Measurements from ENCODE around the gene CEP76.
"Not testable (repeated sequence)": the region's sequence is repeated elsewhere in the genome, so short reads cannot be mapped to it uniquely, and the experiment has no call there.

The CEP76 gene

GRCh38 chr18:12643756-12644155, 58.8 kb downstream of the CEP76 start:
- DNase-seq; H3K27me3 ChIP-seq (ENCODE audit: control insufficient read depth in 1 of 2, insufficient read depth in 1 of 2, low read length in 2 of 2); H3K36me3 ChIP-seq (ENCODE audit: control insufficient read depth in 1 of 2, insufficient read depth in 2 of 2, low read depth in 1 of 2, low read length in 2 of 2); H2AFZ ChIP-seq (ENCODE audit: low read depth, low read length); H2AK5ac ChIP-seq (ENCODE audit: low read length, severe bottlenecking); H2BK12ac ChIP-seq (ENCODE audit: low read length in 2 of 2); H3K4ac ChIP-seq (ENCODE audit: low read depth in 1 of 2, low read length in 2 of 2); H2BK15ac ChIP-seq (ENCODE audit: low read depth, poor library complexity, severe bottlenecking); H4K91ac ChIP-seq (ENCODE audit: low read length); H2BK120ac ChIP-seq (ENCODE audit: low read depth, low read length); H4K8ac ChIP-seq (ENCODE audit: low read length); H3K4me1 ChIP-seq (ENCODE audit: control insufficient read depth, insufficient read depth, low read depth, low read length); H3K23ac ChIP-seq (ENCODE audit: low read length in 2 of 2); H3K14ac ChIP-seq (ENCODE audit: low read length in 2 of 2); H3K4me3 ChIP-seq (ENCODE audit: insufficient read depth in 1 of 2, low read depth in 1 of 2, low read length in 2 of 2); H2BK5ac ChIP-seq (ENCODE audit: low read depth, low read length, poor library complexity, severe bottlenecking); H3K18ac ChIP-seq (ENCODE audit: low read depth in 1 of 2, low read length in 2 of 2); H3K4me2 ChIP-seq (ENCODE audit: low read length, poor library complexity, severe bottlenecking); H3K9me3 ChIP-seq (ENCODE audit: control insufficient read depth, low read length); H3K79me1 ChIP-seq (replicated peaks; ENCODE audit: low read length, poor library complexity, severe bottlenecking); H3K9ac ChIP-seq (ENCODE audit: low read length); H3K27ac ChIP-seq (ENCODE audit: low read length, poor library complexity, severe bottlenecking): not testable (repeated sequence)
- 100% methylated on average over 2 of the region's 5 CpGs for WGBS

- Histone ChIP-seq H3K36me3 (ENCODE audit: control insufficient read depth in 1 of 2, insufficient read depth in 2 of 2, low read depth in 1 of 2, low read length in 2 of 2) (peaks cover 0 to under 1% of the 10 kb centered on the region in 2 experiments), H3K4ac (ENCODE audit: low read depth in 1 of 2, low read length in 2 of 2) (peak overlapping the region in 1 of 2 experiments; percentile 81), H2BK12ac (ENCODE audit: low read length in 2 of 2) (peak overlapping the region; percentile 40 to 77), H2BK120ac (ENCODE audit: low read depth, low read length) (peak overlapping the region; percentile 85), H3K27me3 (ENCODE audit: control insufficient read depth in 1 of 2, insufficient read depth in 1 of 2, low read length in 2 of 2) (no peaks in the 10 kb centered on the region), H3K4me2 (ENCODE audit: low read length, poor library complexity, severe bottlenecking) (peak overlapping the region; percentile 66), H3K4me1 (ENCODE audit: control insufficient read depth, insufficient read depth, low read depth, low read length) (peaks cover 5% of the 10 kb centered on the region), H3K4me3 (ENCODE audit: insufficient read depth in 1 of 2, low read depth in 1 of 2, low read length in 2 of 2) (no peak overlapping the region), H3K9me3 (ENCODE audit: control insufficient read depth, low read length) (no peaks in the 10 kb centered on the region), H4K8ac (ENCODE audit: low read length) (peak overlapping the region; percentile 85), H3K27ac (ENCODE audit: low read length, poor library complexity, severe bottlenecking) (peak overlapping the region; percentile 55), H3K23ac (ENCODE audit: low read length in 2 of 2) (no peak overlapping the region), H2AK5ac (ENCODE audit: low read length, severe bottlenecking) (no peak overlapping the region), H2BK5ac (ENCODE audit: low read depth, low read length, poor library complexity, severe bottlenecking) (no peak overlapping the region), H3K18ac (ENCODE audit: low read depth in 1 of 2, low read length in 2 of 2) (peak overlapping the region; percentile 52 to 96), H3K14ac (ENCODE audit: low read length in 2 of 2) (no peak overlapping the region), H2BK15ac (ENCODE audit: low read depth, poor library complexity, severe bottlenecking) (no peak overlapping the region), H3K9ac (ENCODE audit: low read length) (no peak overlapping the region), H2AFZ (ENCODE audit: low read depth, low read length) (no peak overlapping the region), H4K91ac (ENCODE audit: low read length) (peak overlapping the region; percentile 68), H3K79me1 (replicated peaks; ENCODE audit: low read length, poor library complexity, severe bottlenecking) (peaks cover 11% of the 10 kb centered on the region)
- WGBS, result 15% methylated on average over 3 of the region's 6 CpGs
- no peak for DNase-seq
These were observed 61.7 kb downstream of the CEP76 start for GRCh38 chr18:12640881-12641200.

- Histone ChIP-seq H3K27me3 (ENCODE audit: control insufficient read depth in 1 of 2, insufficient read depth in 1 of 2, low read length in 2 of 2) (no peaks in the 10 kb centered on the region), H3K9me3 (ENCODE audit: control insufficient read depth, low read length) (no peaks in the 10 kb centered on the region), H3K9ac (ENCODE audit: low read length) (no peak overlapping the region), H2BK5ac (ENCODE audit: low read depth, low read length, poor library complexity, severe bottlenecking) (no peak overlapping the region), H3K4ac (ENCODE audit: low read depth in 1 of 2, low read length in 2 of 2) (peak overlapping the region in 1 of 2 experiments; percentile 81), H3K36me3 (ENCODE audit: control insufficient read depth in 1 of 2, insufficient read depth in 2 of 2, low read depth in 1 of 2, low read length in 2 of 2) (no peaks in the 10 kb centered on the region), H2BK120ac (ENCODE audit: low read depth, low read length) (peak overlapping the region; percentile 85), H3K4me3 (ENCODE audit: insufficient read depth in 1 of 2, low read depth in 1 of 2, low read length in 2 of 2) (no peak overlapping the region), H2AK5ac (ENCODE audit: low read length, severe bottlenecking) (no peak overlapping the region), H2BK12ac (ENCODE audit: low read length in 2 of 2) (peak overlapping the region in 1 of 2 experiments; percentile 77), H2BK15ac (ENCODE audit: low read depth, poor library complexity, severe bottlenecking) (no peak overlapping the region), H4K8ac (ENCODE audit: low read length) (peak overlapping the region; percentile 85), H3K14ac (ENCODE audit: low read length in 2 of 2) (no peak overlapping the region), H3K27ac (ENCODE audit: low read length, poor library complexity, severe bottlenecking) (peak overlapping the region; percentile 59), H3K4me1 (ENCODE audit: control insufficient read depth, insufficient read depth, low read depth, low read length) (peaks cover 5% of the 10 kb centered on the region), H2AFZ (ENCODE audit: low read depth, low read length) (no peak overlapping the region), H3K79me1 (replicated peaks; ENCODE audit: low read length, poor library complexity, severe bottlenecking) (peaks cover 10% of the 10 kb centered on the region), H3K23ac (ENCODE audit: low read length in 2 of 2) (no peak overlapping the region), H3K18ac (ENCODE audit: low read depth in 1 of 2, low read length in 2 of 2) (peak overlapping the region; percentile 52 to 96), H4K91ac (ENCODE audit: low read length) (peak overlapping the region; percentile 68), H3K4me2 (ENCODE audit: low read length, poor library complexity, severe bottlenecking) (peak overlapping the region; percentile 66)
- 8% methylated on average over 5 of the region's 5 CpGs for WGBS
- peak; percentile 92 for DNase-seq
These were observed 62.3 kb downstream of the CEP76 start for GRCh38 chr18:12639990-12640880.

- DNase-seq, result no peak
- no peaks in the 10 kb centered on the region for H3K9me3 ChIP-seq (ENCODE audit: control insufficient read depth, low read length)
- H2AFZ ChIP-seq (ENCODE audit: low read depth, low read length), result no peak overlapping the region
- no peak overlapping the region for H3K4ac ChIP-seq (ENCODE audit: low read depth in 1 of 2, low read length in 2 of 2)
- peaks cover 9% of the 10 kb centered on the region for H3K79me1 ChIP-seq (replicated peaks; ENCODE audit: low read length, poor library complexity, severe bottlenecking)
- no peak overlapping the region for H3K4me2 ChIP-seq (ENCODE audit: low read length, poor library complexity, severe bottlenecking)
- no peak overlapping the region for H2AK5ac ChIP-seq (ENCODE audit: low read length, severe bottlenecking)
- no peaks in the 10 kb centered on the region for H3K27me3 ChIP-seq (ENCODE audit: control insufficient read depth in 1 of 2, insufficient read depth in 1 of 2, low read length in 2 of 2)
- H3K27ac ChIP-seq (ENCODE audit: low read length, poor library complexity, severe bottlenecking), result peak overlapping the region; percentile 27
- no peak overlapping the region for H4K91ac ChIP-seq (ENCODE audit: low read length)
- H3K14ac ChIP-seq (ENCODE audit: low read length in 2 of 2), result no peak overlapping the region
- peaks cover 5% of the 10 kb centered on the region for H3K4me1 ChIP-seq (ENCODE audit: control insufficient read depth, insufficient read depth, low read depth, low read length)
- H2BK12ac ChIP-seq (ENCODE audit: low read length in 2 of 2), result peak overlapping the region in 1 of 2 experiments; percentile 56
- H3K36me3 ChIP-seq (ENCODE audit: control insufficient read depth in 1 of 2, insufficient read depth in 2 of 2, low read depth in 1 of 2, low read length in 2 of 2), result no peaks in the 10 kb centered on the region
- H2BK120ac ChIP-seq (ENCODE audit: low read depth, low read length), result no peak overlapping the region
- no peak overlapping the region for H3K23ac ChIP-seq (ENCODE audit: low read length in 2 of 2)
- H4K8ac ChIP-seq (ENCODE audit: low read length), result no peak overlapping the region
- peak overlapping the region in 1 of 2 experiments; percentile 54 for H3K18ac ChIP-seq (ENCODE audit: low read depth in 1 of 2, low read length in 2 of 2)
- H2BK15ac ChIP-seq (ENCODE audit: low read depth, poor library complexity, severe bottlenecking), result no peak overlapping the region
- H3K4me3 ChIP-seq (ENCODE audit: insufficient read depth in 1 of 2, low read depth in 1 of 2, low read length in 2 of 2), result no peak overlapping the region
- 61% methylated on average over 3 of the region's 3 CpGs for WGBS
- H3K9ac ChIP-seq (ENCODE audit: low read length), result no peak overlapping the region
- H2BK5ac ChIP-seq (ENCODE audit: low read depth, low read length, poor library complexity, severe bottlenecking), result no peak overlapping the region
These were observed 63.8 kb downstream of the CEP76 start for GRCh38 chr18:12638644-12639124.

Data from mesenchymal stem cell (in vitro differentiated cells and primary cell).